SU-DHL-6 (cell line): ENCODE data around the gene OTOS.

Experiments
- H2AFZ ChIP-seq: fragments of 200-600 bp; sonication (generic); 2 replicates; pipeline ENCODE4 v1.6.1; 2014; ENCODE audit warnings: low read depth, mild to moderate bottlenecking, moderate library complexity, mixed read lengths, antibody characterized with exemption, low read length; ENCODE audit not compliant: severe bottlenecking
- H3F3A ChIP-seq: fragments of 200-600 bp; shearing (Covaris generic); 2 replicates; pipeline ENCODE4 v1.6.0; 2016; ENCODE audit warnings: antibody characterized with exemption, mild to moderate bottlenecking; ENCODE audit not compliant: insufficient read depth
- H3K27ac ChIP-seq: fragments of 200-600 bp; sonication (generic); 2 replicates; pipeline ENCODE4 v1.5.1; 2016; ENCODE audit warnings: low read depth, mild to moderate bottlenecking, low read length, moderate library complexity, mixed read lengths
- H3K27me3 ChIP-seq: fragments of 200-600 bp; sonication (generic), shearing (Covaris generic); 2 replicates; pipeline ENCODE4 v1.6.0; 2014; ENCODE audit warnings: mild to moderate bottlenecking, low read length
- H3K36me3 ChIP-seq: fragments of 200-600 bp; sonication (generic); 2 replicates; pipeline ENCODE4 v1.6.1; 2014; ENCODE audit warnings: mild to moderate bottlenecking, low read length, mixed read lengths
- H3K4me2 ChIP-seq: fragments of 300-600, 200-600 bp; shearing (Covaris generic), sonication (generic); 2 replicates; pipeline ENCODE4 v1.6.0; 2014; ENCODE audit warnings: low read length, low read depth, mild to moderate bottlenecking; ENCODE audit not compliant: poor library complexity, severe bottlenecking
- H3K4me3 ChIP-seq: fragments of 200-600 bp; sonication (generic); 2 replicates; pipeline ENCODE4 v1.5.1; 2014; ENCODE audit warnings: antibody characterized with exemption, low read length, mild to moderate bottlenecking, mixed read lengths; ENCODE audit not compliant: insufficient read depth, poor library complexity, severe bottlenecking
- H3K79me2 ChIP-seq: fragments of 200-600 bp; sonication (generic); 2 replicates; pipeline ENCODE4 v1.6.1; 2014; ENCODE audit warnings: mild to moderate bottlenecking, low read length, moderate library complexity; ENCODE audit not compliant: insufficient read depth
- H3K9ac ChIP-seq: fragments of 200-600 bp; sonication (generic); 2 replicates; pipeline ENCODE4 v1.7.0; 2014; ENCODE audit warnings: mild to moderate bottlenecking, low read length
- H3K9me2 ChIP-seq: fragments of 200-600 bp; sonication (generic); replicated peaks from 2 replicates; pipeline ENCODE4 v1.6.1; 2014; ENCODE audit warnings: low read length; ENCODE audit not compliant: insufficient read depth
- H3K9me3 ChIP-seq: fragments of 200-600 bp; sonication (generic); 2 replicates; pipeline ENCODE4 v1.6.1; 2014; ENCODE audit warnings: low read length, mixed read lengths; ENCODE audit not compliant: insufficient read depth
- H4K20me1 ChIP-seq: fragments of 200-600 bp; sonication (generic); 2 replicates; pipeline ENCODE4 v1.6.1; 2014; ENCODE audit warnings: low read depth, mild to moderate bottlenecking, antibody characterized with exemption, low read length, moderate library complexity, mixed read lengths
- EZH2phosphoT487 ChIP-seq: fragments of 200-600 bp; sonication (generic), shearing (Covaris generic); conservative IDR thresholded peaks from 2 replicates; pipeline ENCODE4 v1.6.1; 2018; ENCODE audit warnings: mild to moderate bottlenecking, antibody characterized with exemption, low read length, moderate library complexity, mixed read lengths
- TF ChIP-seq, protein P1 (sequence below): fragments of 200-600 bp; sonication (generic); IDR thresholded peaks from one replicate; pipeline ENCODE4 v1.5.1; 2017; ENCODE audit warnings: antibody characterized with exemption, mild to moderate bottlenecking, low read length, moderate library complexity; ENCODE audit not compliant: insufficient read depth, poor library complexity, severe bottlenecking

Gene OTOS

DNA sequence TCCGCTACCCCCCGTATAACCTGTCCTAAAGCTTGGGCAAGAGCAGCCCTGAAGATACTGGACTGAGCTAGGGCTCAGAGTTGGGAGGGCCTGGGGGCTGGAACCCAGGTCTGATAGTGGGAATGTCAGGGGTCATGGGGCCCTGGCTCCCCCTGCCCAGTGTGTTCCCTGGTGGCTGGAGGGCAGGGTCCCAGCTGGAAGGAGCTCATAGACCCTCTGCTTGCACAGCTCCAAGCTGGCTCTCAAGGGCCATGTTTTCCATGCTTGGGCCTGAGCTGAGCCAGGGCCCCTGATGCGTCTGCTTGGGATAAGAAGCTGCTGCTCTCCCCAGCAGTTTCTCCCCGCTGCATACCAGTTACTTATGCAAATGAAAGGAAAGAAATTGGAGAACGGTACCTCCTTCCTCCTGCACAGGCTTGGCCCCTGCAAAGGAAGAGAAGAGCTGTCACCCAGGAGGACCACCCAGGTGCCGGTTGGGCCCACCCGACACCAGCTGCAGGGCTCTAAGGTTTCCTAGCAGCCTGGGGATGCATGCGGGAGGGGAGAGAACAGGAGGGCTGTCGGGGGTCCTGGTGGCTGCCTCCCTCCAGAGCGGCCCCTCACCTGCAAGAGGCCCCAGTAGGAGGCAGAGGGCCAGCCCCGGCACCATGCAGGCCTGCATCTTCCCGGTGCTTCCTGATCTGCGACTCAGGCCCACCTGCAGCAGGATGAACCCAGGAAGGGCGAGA lies 628 bp downstream of the OTOS start:
- Histone ChIP-seq H3K79me2 (peaks cover 12% of the 10 kb centered on the region), H3K9ac (no peak overlapping the region), H4K20me1 (no peaks in the 10 kb centered on the region), H3F3A (no peaks in the 10 kb centered on the region), H3K36me3 (no peaks in the 10 kb centered on the region), H3K9me2 (no peaks in the 10 kb centered on the region), H3K27me3 (no peaks in the 10 kb centered on the region), H3K4me3 (no peak overlapping the region), H3K4me2 (no peak overlapping the region), H3K9me3 (no peaks in the 10 kb centered on the region), H3K27ac (no peak overlapping the region), H2AFZ (no peak overlapping the region)
- TF ChIP-seq, protein P1, sequence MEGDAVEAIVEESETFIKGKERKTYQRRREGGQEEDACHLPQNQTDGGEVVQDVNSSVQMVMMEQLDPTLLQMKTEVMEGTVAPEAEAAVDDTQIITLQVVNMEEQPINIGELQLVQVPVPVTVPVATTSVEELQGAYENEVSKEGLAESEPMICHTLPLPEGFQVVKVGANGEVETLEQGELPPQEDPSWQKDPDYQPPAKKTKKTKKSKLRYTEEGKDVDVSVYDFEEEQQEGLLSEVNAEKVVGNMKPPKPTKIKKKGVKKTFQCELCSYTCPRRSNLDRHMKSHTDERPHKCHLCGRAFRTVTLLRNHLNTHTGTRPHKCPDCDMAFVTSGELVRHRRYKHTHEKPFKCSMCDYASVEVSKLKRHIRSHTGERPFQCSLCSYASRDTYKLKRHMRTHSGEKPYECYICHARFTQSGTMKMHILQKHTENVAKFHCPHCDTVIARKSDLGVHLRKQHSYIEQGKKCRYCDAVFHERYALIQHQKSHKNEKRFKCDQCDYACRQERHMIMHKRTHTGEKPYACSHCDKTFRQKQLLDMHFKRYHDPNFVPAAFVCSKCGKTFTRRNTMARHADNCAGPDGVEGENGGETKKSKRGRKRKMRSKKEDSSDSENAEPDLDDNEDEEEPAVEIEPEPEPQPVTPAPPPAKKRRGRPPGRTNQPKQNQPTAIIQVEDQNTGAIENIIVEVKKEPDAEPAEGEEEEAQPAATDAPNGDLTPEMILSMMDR = no peak
- no peak for TF ChIP-seq EZH2phosphoT487

DNA sequence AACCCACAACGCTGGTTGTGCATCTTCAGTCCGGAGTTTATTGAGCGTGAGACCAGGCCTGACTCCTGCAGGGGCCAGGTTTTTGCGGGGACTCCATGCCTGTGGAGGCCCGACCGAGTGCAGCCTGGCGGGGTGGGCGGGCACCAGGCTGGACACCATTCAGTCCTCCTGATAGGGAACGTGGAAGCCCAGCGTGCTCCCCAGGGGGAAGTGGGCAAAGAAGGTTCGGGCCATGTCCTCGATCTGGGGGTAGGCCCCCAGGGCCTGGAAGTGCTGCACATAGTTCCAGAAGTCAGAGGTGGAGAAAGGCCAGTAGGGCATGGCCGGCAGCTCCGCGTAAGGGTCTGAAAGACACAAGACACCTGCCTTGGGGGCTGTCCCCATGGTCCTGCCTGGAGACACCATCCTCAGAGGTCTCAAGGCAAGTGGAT lies 1.4 kb downstream of the OTOS start:
- no peak overlapping the region for H3K4me2 ChIP-seq
- no peaks in the 10 kb centered on the region for H3K27me3 ChIP-seq

DNA sequence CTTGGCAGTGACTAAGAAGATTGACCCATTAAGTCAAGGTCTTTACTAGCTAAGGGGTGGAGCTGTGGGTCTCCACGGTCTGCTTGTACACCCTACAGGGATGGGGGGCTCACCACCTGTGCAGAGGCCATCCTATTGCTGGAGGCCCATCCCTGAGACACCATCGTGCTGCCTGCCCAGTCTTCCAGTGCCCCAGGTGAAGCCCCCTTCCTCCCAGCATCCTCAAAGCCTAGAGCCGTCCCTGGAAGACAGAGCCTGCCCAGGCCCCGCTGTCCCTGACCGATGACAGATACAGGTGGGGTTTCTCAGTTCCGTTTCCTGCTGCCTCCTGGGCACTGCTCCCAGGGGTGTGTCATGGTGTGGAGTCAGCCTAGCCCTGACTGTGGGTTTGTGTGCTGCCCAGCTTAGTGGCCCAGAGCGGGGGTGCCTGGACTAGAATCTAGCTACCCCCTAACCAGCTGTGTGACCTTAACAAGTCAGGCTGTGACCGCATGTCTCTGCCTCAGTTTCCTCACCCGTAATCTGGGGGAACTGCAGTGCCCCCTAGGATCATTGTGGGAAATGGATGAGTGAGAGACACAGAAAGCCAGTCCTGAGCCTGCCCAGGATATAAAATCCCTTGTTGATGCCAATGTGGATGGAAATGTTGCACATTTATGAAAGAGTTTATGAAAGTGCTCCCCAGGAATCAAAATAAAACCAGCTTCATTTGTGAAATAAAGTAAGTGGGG lies 2.0 kb downstream of the OTOS start:
- H3K27me3 ChIP-seq = no peaks in the 10 kb centered on the region
- H3K27ac ChIP-seq = no peak overlapping the region
- no peaks in the 10 kb centered on the region for H3K9me2 ChIP-seq
- no peaks in the 10 kb centered on the region for H3K9me3 ChIP-seq
- no peak overlapping the region for H3K9ac ChIP-seq
- H3K79me2 ChIP-seq = peaks cover 19% of the 10 kb centered on the region
- H2AFZ ChIP-seq = no peak overlapping the region
- no peak overlapping the region for H3K4me3 ChIP-seq
- no peaks in the 10 kb centered on the region for H3K36me3 ChIP-seq
- no peaks in the 10 kb centered on the region for H3F3A ChIP-seq
- no peak for TF ChIP-seq EZH2phosphoT487
- TF ChIP-seq, protein P1 = no peak
- H3K4me2 ChIP-seq = no peak overlapping the region
- H4K20me1 ChIP-seq = no peaks in the 10 kb centered on the region

More for the DNA sequence above, 1.4 kb downstream of the OTOS start:
- Histone ChIP-seq H3K36me3 (no peaks in the 10 kb centered on the region), H3K9me3 (no peaks in the 10 kb centered on the region), H3K9ac (no peak overlapping the region), H3K4me3 (no peak overlapping the region), H3K27ac (no peak overlapping the region), H4K20me1 (no peaks in the 10 kb centered on the region), H3F3A (no peaks in the 10 kb centered on the region), H2AFZ (no peak overlapping the region), H3K9me2 (no peaks in the 10 kb centered on the region), H3K79me2 (peaks cover 19% of the 10 kb centered on the region)
- TF ChIP-seq, protein P1 = no peak
- no peak for TF ChIP-seq EZH2phosphoT487
